Measurements from ENCODE around the gene NDUFB7.
"Not testable (repeated sequence)": the region's sequence is repeated elsewhere in the genome, so short reads cannot be mapped to it uniquely, and the experiment has no call there.

The NDUFB7 gene

DNA sequence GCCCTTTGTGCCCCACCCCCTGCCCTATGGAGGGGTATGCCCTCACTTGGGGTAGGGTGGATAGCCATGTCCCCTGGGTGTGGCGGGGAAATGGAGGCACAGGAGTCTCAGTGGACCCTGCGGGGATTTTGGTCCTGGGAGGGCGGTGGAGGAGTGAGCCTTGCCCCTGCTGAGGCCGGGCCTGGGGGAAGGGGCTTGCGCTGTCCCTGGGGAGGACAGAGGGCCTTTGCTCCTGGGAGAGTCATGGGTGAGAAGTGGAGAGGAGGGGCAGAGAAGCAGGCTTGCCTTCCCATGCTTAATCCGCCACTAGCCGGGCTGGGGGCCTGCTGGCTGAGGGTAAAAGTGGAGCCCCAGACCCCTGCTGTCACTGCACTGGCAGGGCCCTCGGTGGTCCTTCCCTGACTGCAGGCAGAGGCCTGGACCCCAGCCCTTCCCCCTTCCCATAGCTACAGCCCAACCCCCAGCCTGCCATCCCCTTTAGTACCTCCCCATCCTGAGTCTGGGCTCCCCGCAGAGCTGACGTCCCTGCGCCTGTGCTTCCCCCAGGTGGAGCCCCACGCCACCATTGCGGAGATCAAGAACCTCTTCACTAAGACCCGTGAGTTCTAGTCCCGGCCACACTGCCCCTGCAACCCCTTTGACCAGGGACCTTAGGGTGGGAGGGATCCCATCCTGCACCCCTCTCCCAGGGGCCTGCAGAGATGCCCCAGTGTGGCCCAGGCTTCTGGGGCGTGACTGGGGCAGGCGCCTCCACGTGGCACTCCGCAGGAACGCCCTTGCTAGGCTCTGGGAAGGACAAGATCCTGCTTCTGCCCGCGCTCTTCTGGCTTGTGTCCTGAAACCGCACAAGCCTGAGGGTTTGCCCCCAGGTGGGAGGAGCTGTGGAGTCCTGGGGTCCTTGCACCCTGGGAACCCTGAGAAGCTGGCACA is 8.9 kb downstream of the NDUFB7 start:
- Mint-ChIP-seq H3K4me1 (peaks cover 46% of the 10 kb centered on the region), H3K4me3 (no peak overlapping the region), H3K9me3 (no peaks in the 10 kb centered on the region), H3K27me3 (no peaks in the 10 kb centered on the region), H3K27ac (peak overlapping the region; percentile 35), H3K36me3 (peaks cover 35% of the 10 kb centered on the region)
- ATAC-seq = no peak

DNA sequence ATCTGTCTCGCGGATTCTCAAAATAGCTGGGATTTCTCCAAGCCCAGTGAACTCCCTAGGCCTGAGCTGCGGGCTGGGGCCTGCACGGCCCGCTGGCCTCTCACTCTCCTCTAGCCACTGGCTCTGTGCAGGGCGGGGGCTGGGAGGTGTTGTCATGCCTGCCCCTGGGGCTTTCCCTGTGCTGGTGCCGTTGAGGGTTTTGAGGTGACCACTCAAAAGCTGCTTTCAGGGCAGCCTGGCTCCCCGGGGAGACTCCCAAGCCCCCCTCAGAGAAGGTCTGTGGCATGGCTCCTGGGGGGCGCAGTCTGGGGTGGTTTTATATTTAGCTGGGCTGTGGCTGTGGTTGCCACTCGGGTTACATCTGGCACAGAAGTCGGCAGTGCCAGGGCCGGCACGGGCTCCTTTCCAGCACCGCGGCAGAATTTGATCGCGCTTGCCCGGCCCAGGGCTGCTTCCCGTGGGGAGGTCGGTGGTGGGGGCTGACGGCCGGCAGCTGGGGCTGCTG is 10.0 kb downstream of the NDUFB7 start:
- no peaks in the 10 kb centered on the region for H3K9me3 Mint-ChIP-seq
- H3K4me3 Mint-ChIP-seq = no peak overlapping the region
- H3K36me3 Mint-ChIP-seq = peaks cover 26% of the 10 kb centered on the region
- H3K27me3 Mint-ChIP-seq = no peaks in the 10 kb centered on the region
- ATAC-seq = no peak
- H3K27ac Mint-ChIP-seq = no peak overlapping the region
- peaks cover 38% of the 10 kb centered on the region for H3K4me1 Mint-ChIP-seq

DNA sequence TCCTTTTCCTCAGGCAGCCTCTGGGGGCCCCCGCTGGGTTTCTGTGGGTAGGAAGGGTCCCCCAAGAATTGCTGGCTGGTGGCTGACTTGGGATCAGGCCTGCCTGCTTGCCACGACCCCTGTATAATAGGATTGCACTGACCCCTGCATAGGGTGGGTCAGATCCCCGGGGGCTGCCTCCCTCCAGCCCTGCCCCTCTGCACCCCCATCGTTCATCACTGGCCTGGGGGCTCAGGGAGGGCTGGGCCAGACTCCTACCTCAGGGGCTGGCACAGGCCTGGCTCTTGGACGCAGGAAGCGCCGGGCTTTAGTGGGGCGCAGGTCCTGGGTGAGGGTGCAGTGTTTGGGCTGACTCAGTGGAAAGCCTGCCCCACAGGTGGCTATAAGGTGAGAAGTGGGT is 10.6 kb downstream of the NDUFB7 start:
- Mint-ChIP-seq H3K9me3 (no peaks in the 10 kb centered on the region), H3K4me1 (peaks cover 42% of the 10 kb centered on the region), H3K4me3 (no peak overlapping the region), H3K36me3 (peaks cover 25% of the 10 kb centered on the region), H3K27me3 (no peaks in the 10 kb centered on the region), H3K27ac (no peak overlapping the region)
- no peak for ATAC-seq

DNA sequence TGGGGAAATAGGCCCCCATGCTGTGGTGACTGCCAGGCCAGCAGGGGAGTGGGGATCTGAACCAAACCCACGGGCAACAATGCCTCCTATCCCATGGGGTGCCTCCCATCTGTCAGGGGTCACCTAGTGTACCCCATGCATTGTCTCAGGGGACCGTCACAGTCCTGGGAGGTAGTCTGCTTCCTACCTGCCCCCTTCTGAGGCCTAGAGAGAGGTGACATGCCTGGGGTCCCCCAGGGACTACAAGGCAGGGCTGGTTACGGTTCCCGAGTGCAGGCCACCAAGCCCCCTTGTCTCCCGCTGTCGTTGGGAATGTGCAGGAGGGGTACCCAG is 11.1 kb downstream of the NDUFB7 start:
- Mint-ChIP-seq H3K27ac (no peak overlapping the region), H3K27me3 (no peaks in the 10 kb centered on the region), H3K9me3 (no peaks in the 10 kb centered on the region), H3K4me3 (no peak overlapping the region), H3K4me1 (peaks cover 45% of the 10 kb centered on the region), H3K36me3 (peaks cover 25% of the 10 kb centered on the region)
- ATAC-seq = no peak

DNA sequence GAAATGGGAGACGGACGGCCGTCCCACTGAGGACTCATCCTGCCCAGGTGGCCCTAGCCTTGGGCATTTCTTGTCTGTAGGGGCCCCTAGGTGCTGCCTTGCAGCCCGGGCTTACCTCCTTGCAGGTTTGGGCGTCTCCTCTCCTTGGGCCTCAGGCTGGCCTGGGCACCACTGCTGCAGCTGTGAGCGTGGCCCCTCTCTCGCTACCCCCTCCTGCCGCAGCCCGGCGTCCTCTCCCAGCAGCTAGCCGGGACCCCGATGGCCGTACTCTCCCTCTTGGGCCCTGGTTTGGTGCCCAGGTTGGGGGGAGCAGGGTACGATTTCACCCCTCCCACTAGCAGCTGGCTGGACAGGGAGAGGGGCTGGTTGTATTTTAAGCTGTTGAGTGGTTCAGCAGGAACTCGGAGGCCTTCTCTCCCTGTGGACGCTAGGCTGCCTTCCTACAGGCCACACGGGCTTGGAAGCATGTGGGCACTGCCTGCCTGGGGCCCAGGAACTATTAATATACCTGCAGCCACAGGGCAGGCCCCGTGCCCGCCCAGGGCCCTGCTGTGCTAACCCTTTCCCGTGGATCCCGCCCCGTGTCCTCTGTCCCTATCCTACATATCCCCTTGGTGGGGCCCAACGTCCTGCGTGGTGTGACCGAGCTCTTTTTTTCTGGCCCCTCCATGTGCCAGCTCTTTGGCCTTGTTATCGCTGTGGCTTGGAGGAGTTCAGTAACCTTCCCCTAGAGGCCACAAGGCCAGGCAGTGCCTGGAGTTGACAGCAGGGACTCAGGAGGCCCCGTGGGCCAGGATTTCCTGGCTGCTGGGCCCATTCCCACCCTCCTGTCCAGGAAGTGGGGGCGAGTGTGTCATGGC is 11.7 kb downstream of the NDUFB7 start:
- Mint-ChIP-seq H3K36me3 (peaks cover 20% of the 10 kb centered on the region), H3K4me1 (peaks cover 45% of the 10 kb centered on the region), H3K9me3 (no peaks in the 10 kb centered on the region), H3K4me3 (no peak overlapping the region), H3K27ac (no peak overlapping the region), H3K27me3 (no peaks in the 10 kb centered on the region)
- no peak for ATAC-seq

DNA sequence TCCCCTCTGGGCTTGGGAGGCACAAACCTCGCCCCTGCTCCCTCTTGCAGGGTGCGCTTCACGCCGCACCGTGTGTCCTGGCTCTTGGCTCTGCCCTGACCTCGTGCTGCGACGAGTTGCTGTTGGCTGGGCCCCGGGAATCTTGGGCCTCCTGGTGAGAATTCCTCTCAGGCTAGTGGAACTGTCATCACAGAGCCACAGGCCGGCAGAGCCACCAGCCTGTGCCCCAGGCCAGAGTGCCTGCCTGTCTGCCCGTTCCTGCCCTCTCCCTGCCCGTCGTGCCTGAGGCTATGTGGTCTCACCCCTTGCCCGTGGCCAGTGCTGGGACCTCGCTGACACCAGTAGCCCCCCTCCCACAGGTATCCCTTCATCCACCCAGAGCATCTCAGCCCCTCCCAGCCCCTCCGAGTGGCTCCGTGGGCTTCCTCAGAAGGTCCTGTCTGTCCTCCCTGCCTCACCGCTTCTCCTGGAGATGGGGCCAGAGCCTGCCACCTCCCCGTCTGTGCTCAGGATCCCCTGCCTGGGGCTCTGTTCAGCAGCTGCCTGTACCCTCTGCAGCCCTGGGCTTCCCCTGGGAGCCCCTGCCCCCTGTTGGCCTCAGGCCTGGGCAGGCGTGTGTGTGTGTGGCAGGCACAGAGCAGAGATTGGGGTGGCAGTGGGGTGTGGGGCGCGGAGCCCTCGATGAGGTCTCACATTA is 13.3 kb downstream of the NDUFB7 start:
- Mint-ChIP-seq H3K27me3 (no peaks in the 10 kb centered on the region), H3K4me3 (no peak overlapping the region), H3K9me3 (no peaks in the 10 kb centered on the region), H3K36me3 (peaks cover 10% of the 10 kb centered on the region), H3K27ac (no peak overlapping the region), H3K4me1 (peaks cover 52% of the 10 kb centered on the region)
- ATAC-seq = no peak

DNA sequence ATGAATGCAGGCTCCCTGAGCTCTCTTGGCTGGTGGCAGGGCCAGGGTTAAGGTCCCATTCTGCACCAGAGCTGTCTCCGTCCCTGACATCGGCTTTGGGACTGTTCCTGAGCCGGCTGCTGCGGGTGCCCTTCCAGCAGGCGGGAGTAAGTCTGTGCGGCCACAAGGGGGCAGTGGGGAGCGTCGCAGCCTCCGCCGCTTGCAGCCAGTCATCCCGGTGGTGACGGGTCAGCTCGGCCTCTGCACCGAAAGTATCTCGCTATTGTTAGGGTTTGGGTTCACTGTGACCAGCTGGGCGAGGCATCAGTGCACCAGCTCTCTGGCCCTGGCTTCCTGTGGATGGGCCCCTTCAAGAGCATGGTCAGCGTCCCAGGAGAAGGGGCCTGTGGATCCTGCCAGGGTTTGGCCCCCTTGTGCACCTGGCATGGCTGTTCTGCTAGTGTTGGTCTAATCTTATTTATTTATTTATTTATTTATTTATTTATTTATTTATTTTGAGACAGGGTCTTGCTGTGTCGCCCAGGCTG is 15.1 kb downstream of the NDUFB7 start:
- no peak overlapping the region for H3K27ac Mint-ChIP-seq
- peak overlapping the region; percentile 11 for H3K4me3 Mint-ChIP-seq
- peaks cover 10% of the 10 kb centered on the region for H3K36me3 Mint-ChIP-seq
- peak; percentile 89 for ATAC-seq
- no peaks in the 10 kb centered on the region for H3K27me3 Mint-ChIP-seq
- H3K4me1 Mint-ChIP-seq = peaks cover 50% of the 10 kb centered on the region
- no peaks in the 10 kb centered on the region for H3K9me3 Mint-ChIP-seq

DNA sequence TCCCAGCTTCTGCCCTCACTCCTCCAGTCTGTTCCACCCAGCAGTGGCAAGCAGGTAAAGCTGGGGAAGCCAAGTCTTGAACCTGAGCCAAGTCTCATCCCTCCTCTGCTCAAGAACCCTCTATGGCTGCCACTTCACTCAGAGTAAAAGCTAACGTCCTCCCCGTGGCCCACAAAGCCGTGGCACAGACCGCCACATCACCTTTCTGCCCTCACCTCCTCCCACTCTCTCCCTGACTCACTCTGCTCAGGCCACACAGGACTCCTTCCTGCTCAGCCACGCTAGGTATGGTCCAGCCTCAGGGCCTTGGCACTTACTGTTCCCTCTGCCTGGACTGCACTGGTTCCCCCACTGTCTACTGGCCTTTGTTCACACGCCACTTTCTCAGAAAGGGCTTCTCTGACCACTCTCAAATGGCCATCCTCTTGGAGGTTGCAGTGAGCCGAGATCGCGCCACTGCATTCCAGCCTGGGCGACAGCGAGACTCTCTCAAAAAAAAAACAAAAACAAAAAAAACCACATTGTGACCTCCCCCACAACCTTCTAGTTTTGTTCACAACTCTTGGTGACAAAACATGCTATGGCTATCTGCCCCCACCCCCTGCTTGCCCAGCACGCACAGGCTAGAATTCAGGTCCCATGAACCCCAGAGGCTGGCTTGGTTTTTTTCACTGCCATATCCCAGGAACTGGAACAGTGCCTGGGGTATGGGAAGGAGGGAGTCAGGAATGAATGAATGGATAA is 15.8 kb downstream of the NDUFB7 start:
- H3K27me3 Mint-ChIP-seq = no peaks in the 10 kb centered on the region
- no peak overlapping the region for H3K27ac Mint-ChIP-seq
- no peaks in the 10 kb centered on the region for H3K9me3 Mint-ChIP-seq
- H3K36me3 Mint-ChIP-seq = peaks cover 10% of the 10 kb centered on the region
- no peak for ATAC-seq
- no peak overlapping the region for H3K4me3 Mint-ChIP-seq
- peaks cover 52% of the 10 kb centered on the region for H3K4me1 Mint-ChIP-seq

DNA sequence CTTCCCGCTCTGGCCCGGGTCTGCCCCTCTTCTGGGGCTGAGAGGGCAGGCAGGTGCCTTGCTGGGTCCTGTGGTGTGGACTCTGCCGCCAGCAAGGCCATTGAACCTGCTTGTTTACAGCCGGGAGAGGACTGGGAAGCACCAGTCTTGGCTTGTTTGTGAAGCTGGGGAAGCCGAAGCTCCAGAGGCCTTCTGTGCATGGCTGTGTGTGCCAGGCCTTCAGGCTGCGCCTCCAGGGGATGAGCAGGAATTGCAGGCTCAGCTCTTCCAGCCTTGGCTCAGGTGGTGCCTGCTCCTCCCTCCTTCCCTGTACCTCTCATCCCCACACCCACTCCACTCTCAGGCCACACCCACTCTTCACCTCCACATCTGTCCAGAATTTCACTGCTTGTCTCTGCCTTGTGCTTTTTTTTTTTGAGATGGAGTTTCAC is 17.5 kb downstream of the NDUFB7 start:
- no peaks in the 10 kb centered on the region for H3K27me3 Mint-ChIP-seq
- H3K4me3 Mint-ChIP-seq = no peak overlapping the region
- H3K36me3 Mint-ChIP-seq = peaks cover 16% of the 10 kb centered on the region
- no peak for ATAC-seq
- no peaks in the 10 kb centered on the region for H3K9me3 Mint-ChIP-seq
- H3K27ac Mint-ChIP-seq = no peak overlapping the region
- H3K4me1 Mint-ChIP-seq = peaks cover 59% of the 10 kb centered on the region

DNA sequence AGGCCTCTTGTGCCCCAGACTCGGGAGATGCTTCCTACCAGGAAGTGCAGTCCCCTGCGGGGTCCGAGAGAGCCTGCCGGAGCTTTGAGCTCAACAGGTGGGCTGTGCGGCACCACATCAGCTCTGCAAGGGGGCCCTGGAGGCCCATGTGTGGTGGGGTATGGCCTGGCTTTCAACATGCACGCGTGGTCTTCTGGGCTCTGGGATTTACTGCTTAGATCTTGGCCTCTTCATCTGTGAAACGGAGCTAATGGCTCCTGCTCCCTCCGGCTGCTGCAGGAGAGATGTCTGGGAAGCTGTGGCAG is 18.0 kb downstream of the NDUFB7 start:
- no peaks in the 10 kb centered on the region for H3K27me3 Mint-ChIP-seq
- H3K4me3 Mint-ChIP-seq = no peak overlapping the region
- peaks cover 16% of the 10 kb centered on the region for H3K36me3 Mint-ChIP-seq
- no peak overlapping the region for H3K27ac Mint-ChIP-seq
- no peak for ATAC-seq
- no peaks in the 10 kb centered on the region for H3K9me3 Mint-ChIP-seq
- peaks cover 59% of the 10 kb centered on the region for H3K4me1 Mint-ChIP-seq

DNA sequence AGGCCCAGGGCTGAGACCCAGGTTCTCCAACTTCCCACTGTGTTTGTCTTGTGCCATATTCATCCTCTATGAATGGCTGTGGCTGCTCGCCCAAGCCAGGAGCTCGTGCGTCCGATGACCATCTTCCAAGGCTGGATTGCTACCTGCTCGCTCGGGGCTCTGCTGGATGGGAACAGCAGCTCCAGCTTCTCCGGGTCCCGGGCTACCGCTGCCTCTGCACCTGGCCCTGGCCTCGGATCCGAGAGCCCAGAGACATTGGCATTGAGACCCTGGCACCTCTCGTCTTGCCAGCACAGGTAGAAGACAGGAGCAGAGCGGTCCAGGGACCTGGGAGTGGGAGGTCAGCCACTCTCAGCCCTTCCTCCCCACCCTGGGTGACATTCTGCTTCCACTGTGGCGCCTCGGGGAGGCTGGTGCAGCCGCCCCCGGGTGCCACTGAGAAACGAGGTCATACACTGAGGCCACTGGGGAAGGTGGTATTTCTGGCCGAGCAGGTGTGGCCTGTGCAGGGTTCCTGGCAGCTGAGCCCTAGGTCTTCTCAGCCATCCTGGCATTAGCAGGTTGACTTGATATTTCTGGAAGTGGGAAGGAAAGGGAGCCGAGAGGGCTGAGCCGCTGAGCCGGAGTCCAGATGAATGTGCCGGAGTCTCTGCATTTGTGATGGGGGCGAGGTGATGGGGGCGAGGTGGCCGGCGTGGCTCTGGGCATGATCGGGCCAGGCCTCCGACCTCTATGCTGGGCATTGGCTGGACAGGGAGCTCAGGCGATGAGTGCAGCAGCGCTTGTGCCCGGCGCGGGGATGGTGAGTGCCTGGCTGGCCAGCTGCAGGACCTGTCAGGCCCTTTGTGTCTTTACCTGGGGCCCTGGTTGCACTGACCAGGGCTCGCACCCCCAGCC is 18.6 kb downstream of the NDUFB7 start:
- peaks cover 20% of the 10 kb centered on the region for H3K36me3 Mint-ChIP-seq
- H3K27ac Mint-ChIP-seq = peak overlapping the region; percentile 78
- no peak for ATAC-seq
- H3K4me3 Mint-ChIP-seq = no peak overlapping the region
- H3K27me3 Mint-ChIP-seq = no peaks in the 10 kb centered on the region
- H3K9me3 Mint-ChIP-seq = no peaks in the 10 kb centered on the region
- H3K4me1 Mint-ChIP-seq = peaks cover 53% of the 10 kb centered on the region

DNA sequence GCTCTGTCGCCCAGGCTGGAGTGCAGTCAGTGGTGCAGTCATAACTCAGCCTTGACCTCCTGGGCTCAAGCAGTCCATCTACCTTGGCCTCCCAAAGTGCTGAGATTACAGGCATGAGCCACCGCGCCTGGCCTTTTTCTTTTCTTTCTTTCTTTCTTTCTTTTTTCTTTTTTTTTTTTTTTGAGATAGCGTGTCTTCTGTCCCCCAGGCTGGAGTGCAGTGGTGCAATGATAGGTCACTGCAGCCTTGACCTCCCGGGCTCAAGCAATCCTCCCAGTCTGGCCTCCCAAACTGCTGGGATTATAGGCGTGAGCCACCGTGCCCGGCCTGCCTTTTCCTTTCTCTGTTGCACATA is 19.9 kb downstream of the NDUFB7 start:
- peaks cover 51% of the 10 kb centered on the region for H3K4me1 Mint-ChIP-seq
- not testable (repeated sequence) for H3K9me3 Mint-ChIP-seq, ATAC-seq, H3K4me3 Mint-ChIP-seq, H3K27me3 Mint-ChIP-seq
- peak overlapping the region; percentile 78 for H3K27ac Mint-ChIP-seq
- H3K36me3 Mint-ChIP-seq = peaks cover 22% of the 10 kb centered on the region

DNA sequence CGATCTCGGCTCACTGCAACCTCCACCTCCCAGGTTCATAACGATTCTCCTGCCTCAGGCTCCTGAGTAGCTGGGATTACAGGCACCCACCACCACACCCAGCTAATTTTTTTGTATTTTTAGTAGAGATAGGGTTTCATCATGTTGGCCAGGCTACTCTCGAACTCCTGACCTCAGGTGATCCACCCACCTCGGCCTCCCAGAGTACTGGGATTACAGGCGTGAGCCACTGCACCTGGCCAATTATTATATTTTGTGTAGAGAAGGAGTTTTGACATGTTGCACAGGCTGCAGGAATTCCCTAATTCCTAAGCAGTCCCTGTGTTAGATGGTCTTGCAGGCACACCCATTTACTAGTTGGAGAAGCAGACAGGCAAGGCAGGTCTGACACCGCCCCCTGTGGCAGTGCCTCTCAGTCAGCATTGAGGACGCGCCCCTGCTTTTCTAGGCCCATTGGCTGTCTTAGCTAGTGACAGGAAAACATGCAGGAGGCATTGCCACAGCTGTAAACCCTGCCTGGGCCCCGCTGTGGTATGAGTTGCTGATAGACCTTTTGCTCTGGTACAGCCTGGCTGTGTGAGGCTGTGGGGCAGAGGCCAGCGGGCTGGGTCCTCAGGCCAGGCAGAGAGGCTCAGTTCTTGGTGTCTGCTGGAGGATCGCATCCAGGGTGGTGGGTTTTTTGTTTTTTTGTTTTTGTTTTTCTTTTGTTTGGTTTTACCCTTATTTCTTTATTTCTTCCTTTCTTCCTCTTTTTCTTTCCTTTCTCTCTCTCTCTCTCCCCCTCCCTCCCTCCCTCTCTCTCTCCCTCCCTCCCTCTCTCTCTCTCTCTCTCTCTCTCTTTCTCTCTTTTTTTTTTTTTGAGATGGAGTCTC is 20.5 kb downstream of the NDUFB7 start:
- ATAC-seq = peak; percentile 86
- Mint-ChIP-seq H3K36me3 (peaks cover 22% of the 10 kb centered on the region), H3K4me1 (peaks cover 45% of the 10 kb centered on the region), H3K27ac (peak overlapping the region; percentile 78)
- not testable (repeated sequence) for H3K9me3 Mint-ChIP-seq, H3K4me3 Mint-ChIP-seq, H3K27me3 Mint-ChIP-seq

All from stimulated activated memory B cell treated with anti-CD40 and anti-IgM and Interleukin-4, amounts not matched to agents 10 μg/mL and 1 μg/mL and 100 μg/mL, for 72 hours (primary cell).